Measurements from ENCODE around the gene ARHGDIB.

DNA sequence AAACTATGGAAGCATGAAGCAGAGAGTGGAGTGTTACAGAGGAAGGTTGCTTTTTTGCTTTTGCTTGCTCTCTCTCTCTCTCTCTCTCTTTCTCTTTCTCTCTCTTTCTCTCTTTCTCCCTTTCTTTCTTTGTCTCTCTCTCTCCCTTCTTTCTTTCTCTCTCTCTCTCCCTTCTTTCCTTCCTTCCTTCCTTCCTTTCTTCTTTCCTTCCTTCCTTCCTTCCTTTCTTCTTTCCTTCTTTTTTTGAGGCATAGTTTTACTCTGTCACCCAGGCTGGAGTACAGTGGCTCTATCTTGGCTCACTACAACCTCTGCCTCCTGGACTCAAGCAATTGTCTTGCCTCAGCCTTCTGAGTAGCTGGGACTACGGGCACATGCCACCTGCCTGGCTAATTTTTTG lies 7.6 kb downstream of the ARHGDIB start:
- TF ChIP-seq ZNF274 (IDR thresholded peaks at IDR 0.05; ENCODE audit: low read depth, low read length) (no peak), YY1 (IDR thresholded peaks at IDR 0.05; ENCODE audit: insufficient read depth, insufficient read length) (no peak)
